A673 (cell line): ENCODE results near the gene FPR3. TPM values are rescaled to one million over a fixed set of nuclear protein-coding genes. Genes with fewer than 3 reads are reported as not detected.
A peak's percentile ranks its signal among the peaks of the same experiment; 100 is the strongest.

Source experiments
- BruUV-seq: library from RNA; stranded (reverse); fragments of 400-500 nt; replicated peaks from 2 replicates; lab custom pipeline; 2021; lab: Mats Ljungman, UMichigan
- CTCF ChIA-PET: fragments of 300-600 bp; sonication (Branson Sonifier 250); formaldehyde crosslinking; loops from one replicate; lab custom pipeline; 2022; ENCODE audit warnings: antibody characterized with exemption; lab: Charles Lee
- POLR2A ChIA-PET: fragments of 300-600 bp; sonication (Branson Sonifier 250); formaldehyde crosslinking; loops from one replicate; lab custom pipeline; 2022; ENCODE audit warnings: antibody characterized with exemption; ENCODE audit not compliant: low non-redundant PET; lab: Charles Lee
- DNase-seq: peaks from one replicate; pipeline ENCODE4 v3.0.0-alpha.2; 2015; ENCODE audit warnings: low spot score
- H3K27ac ChIP-seq: fragments of 200-600 bp; sonication (generic); 2 replicates; pipeline ENCODE4 v1.5.1; 2016; ENCODE audit warnings: mixed run types, low read depth, mild to moderate bottlenecking, mixed read lengths, antibody characterized with exemption, low read length; ENCODE audit not compliant: poor library complexity, severe bottlenecking
- H3K27me3 ChIP-seq: fragments of 200-600 bp; sonication (generic); replicated peaks from 2 replicates; pipeline ENCODE4 v1.6.1; 2017; ENCODE audit warnings: mixed run types, low read depth, mild to moderate bottlenecking, mixed read lengths, antibody characterized with exemption, low read length; ENCODE audit not compliant: insufficient read depth, poor library complexity
- H3K36me3 ChIP-seq: fragments of 200-600 bp; sonication (generic); 2 replicates; pipeline ENCODE4 v1.6.1; 2016; ENCODE audit warnings: mixed run types, mild to moderate bottlenecking, mixed read lengths, antibody characterized with exemption, low read length; ENCODE audit not compliant: insufficient read depth, poor library complexity, severe bottlenecking
- H3K4me1 ChIP-seq: fragments of 200-600 bp; sonication (generic); 2 replicates; pipeline ENCODE4 v1.6.1; 2017; ENCODE audit warnings: mixed run types, mild to moderate bottlenecking, mixed read lengths, antibody characterized with exemption, low read length; ENCODE audit not compliant: insufficient read depth, poor library complexity, severe bottlenecking
- H3K4me3 ChIP-seq: fragments of 200-600 bp; sonication (generic); 2 replicates; pipeline ENCODE4 v1.5.1; 2016; ENCODE audit warnings: low read depth, mixed run types, mild to moderate bottlenecking, mixed read lengths, low read length; ENCODE audit not compliant: poor library complexity, severe bottlenecking
- H3K9me3 ChIP-seq: fragments of 200-600 bp; sonication (generic); 2 replicates; pipeline ENCODE4 v1.6.1; 2016; ENCODE audit warnings: mixed run types, low read depth, mild to moderate bottlenecking, mixed read lengths, antibody characterized with exemption, low read length; ENCODE audit not compliant: poor library complexity, severe bottlenecking
- CTCF ChIP-seq: fragments of 300-800, 200-600 bp; sonication (generic); conservative IDR thresholded peaks from 2 replicates; pipeline ENCODE4 v1.5.1; 2017; ENCODE audit warnings: low read depth, mild to moderate bottlenecking, antibody characterized with exemption, low read length, moderate library complexity, mixed read lengths
- EZH2 ChIP-seq: fragments of 200-600 bp; sonication (generic); IDR thresholded peaks from 2 replicates; pipeline ENCODE4 v1.6.1; 2017; ENCODE audit warnings: borderline replicate concordance, low read depth, mild to moderate bottlenecking, mixed read lengths, antibody characterized with exemption, low read length; ENCODE audit not compliant: poor library complexity, severe bottlenecking
- intact Hi-C: fragments of 100-400 bp; cut with micrococcal nuclease; formaldehyde crosslinking; loops from one replicate; pipeline ENCODE4 v1.10.0; 2022; ENCODE audit not compliant: unreplicated experiment
- total RNA-seq: library from RNA; stranded (reverse); gene quantifications from 2 replicates; pipeline ENCODE4 v1.2.3, GENCODE V29; 2021

Gene FPR3
- total RNA-seq, 1 experiment from 2014 or later, result not detected

DNA sequence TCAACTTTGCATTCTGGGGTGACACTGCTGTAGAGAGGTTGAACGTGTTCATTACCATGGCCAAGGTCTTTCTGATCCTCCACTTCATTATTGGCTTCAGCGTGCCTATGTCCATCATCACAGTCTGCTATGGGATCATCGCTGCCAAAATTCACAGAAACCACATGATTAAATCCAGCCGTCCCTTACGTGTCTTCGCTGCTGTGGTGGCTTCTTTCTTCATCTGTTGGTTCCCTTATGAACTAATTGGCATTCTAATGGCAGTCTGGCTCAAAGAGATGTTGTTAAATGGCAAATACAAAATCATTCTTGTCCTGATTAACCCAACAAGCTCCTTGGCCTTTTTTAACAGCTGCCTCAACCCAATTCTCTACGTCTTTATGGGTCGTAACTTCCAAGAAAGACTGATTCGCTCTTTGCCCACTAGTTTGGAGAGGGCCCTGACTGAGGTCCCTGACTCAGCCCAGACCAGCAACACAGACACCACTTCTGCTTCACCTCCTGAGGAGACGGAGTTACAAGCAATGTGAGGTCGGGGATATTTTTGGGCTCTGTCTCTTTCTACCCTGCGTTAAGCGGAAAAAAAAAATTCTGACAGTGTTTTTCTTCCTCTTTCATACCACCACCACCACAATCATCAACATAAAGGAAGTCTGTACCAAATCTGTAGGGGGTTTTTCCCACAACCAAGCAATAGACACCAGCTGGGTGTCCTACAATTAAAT is 29.5 kb downstream of the FPR3 start:
- Histone ChIP-seq H3K27me3 (peaks cover 4% of the 10 kb centered on the region), H3K4me1 (no peaks in the 10 kb centered on the region), H3K4me3 (no peak overlapping the region), H3K27ac (no peak overlapping the region), H3K9me3 (peaks cover 10% of the 10 kb centered on the region), H3K36me3 (no peaks in the 10 kb centered on the region)
- no TSS peak for BruUV-seq
- TF ChIP-seq CTCF, result no peak
- TF ChIP-seq EZH2, result no peak
- no peak for DNase-seq
- ChIA-PET POLR2A (no interaction called here), CTCF (no interaction called here)
- intact Hi-C loops, result no loop called here

DNA sequence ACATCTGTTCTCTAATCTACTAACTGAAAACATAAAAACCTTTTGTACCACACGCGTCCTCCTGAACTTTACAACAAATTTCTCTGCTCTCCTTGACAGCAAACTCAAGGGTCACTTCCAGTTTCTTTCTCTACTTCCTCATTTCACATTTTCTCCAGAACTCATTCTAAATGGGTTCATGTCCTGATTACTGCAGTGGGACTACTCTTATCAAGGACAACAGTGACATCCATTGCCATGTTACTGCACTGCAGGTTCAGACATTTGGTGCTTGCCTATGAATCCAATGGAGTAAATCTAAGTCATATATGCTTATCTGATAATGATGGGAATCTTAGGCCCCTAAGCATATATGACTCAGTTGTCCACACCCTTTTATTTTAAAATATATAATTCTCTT is 35.3 kb downstream of the FPR3 start:
- TF ChIP-seq CTCF (peak; percentile 36; the same call in 1 of the 2 replicates), EZH2 (no peak)
- BruUV-seq, result no TSS peak
- peaks cover 4% of the 10 kb centered on the region for H3K27me3 ChIP-seq
- intact Hi-C loops, result no loop called here
- no peak overlapping the region for H3K27ac ChIP-seq
- H3K4me3 ChIP-seq, result no peak overlapping the region
- peaks cover 10% of the 10 kb centered on the region for H3K9me3 ChIP-seq
- CTCF ChIA-PET, result no interaction called here
- H3K4me1 ChIP-seq, result no peaks in the 10 kb centered on the region
- peak; percentile 10 for DNase-seq
- no peaks in the 10 kb centered on the region for H3K36me3 ChIP-seq
- POLR2A ChIA-PET, result no interaction called here

DNA sequence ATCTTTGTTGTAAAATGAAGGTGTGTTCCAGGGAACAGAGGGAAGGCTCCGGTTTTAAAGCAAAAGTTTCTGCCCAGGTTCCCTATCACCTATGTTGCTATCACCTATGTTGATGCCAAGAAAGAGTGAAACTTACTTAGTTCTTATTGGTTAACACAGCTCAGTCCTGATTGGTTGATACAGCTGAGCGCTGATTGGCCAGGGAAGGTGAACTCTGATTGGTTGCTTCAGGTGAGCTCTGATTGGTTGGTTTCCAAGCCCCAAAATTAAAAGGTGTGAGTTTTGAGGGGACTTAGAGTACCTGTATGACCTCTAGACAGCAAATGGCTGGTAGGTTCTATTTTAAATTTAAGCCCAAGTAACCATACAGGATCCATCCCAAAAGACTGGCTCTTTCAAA is 42.2 kb downstream of the FPR3 start:
- Histone ChIP-seq H3K27ac (no peak overlapping the region), H3K9me3 (peaks cover 5% of the 10 kb centered on the region), H3K4me3 (no peak overlapping the region), H3K27me3 (no peaks in the 10 kb centered on the region), H3K4me1 (no peaks in the 10 kb centered on the region), H3K36me3 (no peaks in the 10 kb centered on the region)
- POLR2A ChIA-PET, result no interaction called here
- intact Hi-C loops, result no loop called here
- CTCF ChIA-PET, result no interaction called here
- DNase-seq, result no peak
- BruUV-seq, result no TSS peak
- TF ChIP-seq EZH2 (no peak), CTCF (no peak)
